Fibroblast of lung (primary cell): ENCODE results near the gene CERK. TPM values are rescaled to one million over a fixed set of nuclear protein-coding genes. Genes with fewer than 3 reads are reported as not detected.
A peak's percentile ranks its signal among the peaks of the same experiment; 100 is the strongest.

Experiments
- DNase-seq, 2 donors: peaks; one replicate each; pipeline versions ENCODE4 v3.0.0 to v3.0.0-alpha.2; 2010; ENCODE audit warnings: low read depth in 2 of 2
- H2AFZ ChIP-seq: 2 replicates; pipeline ENCODE4 v1.5.1; 2012; ENCODE audit warnings: low read length, control low read depth, inconsistent platforms
- H3K27ac ChIP-seq: 2 replicates; pipeline ENCODE4 v1.5.1; 2011; ENCODE audit warnings: low read length, control low read depth; ENCODE audit not compliant: insufficient read depth
- H3K27me3 ChIP-seq: 2 replicates; pipeline ENCODE4 v1.5.1; 2011; ENCODE audit warnings: mild to moderate bottlenecking, low read length; ENCODE audit not compliant: control insufficient read depth, insufficient read depth
- H3K36me3 ChIP-seq: 2 replicates; pipeline ENCODE4 v1.5.1; 2011; ENCODE audit warnings: low read length; ENCODE audit not compliant: control insufficient read depth, insufficient read depth
- H3K4me1 ChIP-seq: 2 replicates; pipeline ENCODE4 v1.5.1; 2011; ENCODE audit warnings: low read length; ENCODE audit not compliant: control insufficient read depth, insufficient read depth; ENCODE audit errors: extremely low read depth
- H3K4me2 ChIP-seq: 2 replicates; pipeline ENCODE4 v1.5.1; 2011; ENCODE audit warnings: low read length, control low read depth; ENCODE audit not compliant: insufficient read depth; ENCODE audit errors: extremely low read depth
- H3K4me3 ChIP-seq, 4 experiments: fragments of 200-600 bp in 1 of 4; sonication (generic) in 1 of 4; replicated peaks in 1 of 4; 2 replicates each; pipeline ENCODE4 v1.5.1; 2011 to 2016; ENCODE audit warnings: low read length in 4 of 4, low read depth in 3 of 4, mild to moderate bottlenecking in 3 of 4, control low read depth in 2 of 4, inconsistent platforms in 1 of 4, mixed read lengths in 1 of 4; ENCODE audit not compliant: insufficient read depth in 1 of 4; ENCODE audit errors: control extremely low read depth in 1 of 4
- H3K79me2 ChIP-seq: 2 replicates; pipeline ENCODE4 v1.5.1; 2012; ENCODE audit warnings: mild to moderate bottlenecking, low read length, inconsistent platforms; ENCODE audit not compliant: control insufficient read depth, insufficient read depth
- H3K9ac ChIP-seq: 2 replicates; pipeline ENCODE4 v1.5.1; 2011; ENCODE audit warnings: mild to moderate bottlenecking, low read length, control low read depth; ENCODE audit not compliant: insufficient read depth
- H3K9me3 ChIP-seq: 2 replicates; pipeline ENCODE4 v1.5.1; 2012; ENCODE audit warnings: low read depth, low read length; ENCODE audit not compliant: control insufficient read depth, insufficient read depth
- H4K20me1 ChIP-seq: 2 replicates; pipeline ENCODE4 v1.5.1; 2011; ENCODE audit warnings: low read length; ENCODE audit not compliant: control insufficient read depth, insufficient read depth; ENCODE audit errors: extremely low read depth
- CTCF ChIP-seq, 2 donors: IDR thresholded peaks in 1 of 2; conservative IDR thresholded peaks in 1 of 2; 1 replicate in 1 of 2; 2 replicates in 1 of 2; pipeline ENCODE4 v1.5.1; 2011 to 2012; ENCODE audit warnings: low read length in 2 of 2, control low read depth in 1 of 2, inconsistent platforms in 1 of 2, low read depth in 1 of 2, mild to moderate bottlenecking in 1 of 2
- EZH2 ChIP-seq: IDR thresholded peaks from 2 replicates; pipeline ENCODE4 v1.5.1; 2012; ENCODE audit warnings: low read length, control low read depth, mild to moderate bottlenecking; ENCODE audit errors: missing control alignments
- polyA plus RNA-seq, 2 donors: library from polyadenylated mRNA; depleted of rRNA in 1 of 2; stranded (reverse) in 1 of 2; unstranded in 1 of 2; fragments of >200 nt; gene quantifications; 2 replicates each; pipeline ENCODE4 v1.2.1, GENCODE V29; 2011 to 2012; ENCODE audit warnings: missing spikeins in 1 of 2
- total RNA-seq: library from RNA; depleted of rRNA; stranded (reverse); fragments of >200 nt; gene quantifications from 2 replicates; pipeline ENCODE4 v1.2.1, GENCODE V29; 2014

The CERK gene
- total and polyA plus RNA-seq, 2 donors (not counting 1 experiment from before 2014, with no cell fraction given), result 19.5 to 24.9 TPM

- H3K9me3 ChIP-seq, result no peaks in the 10 kb centered on the region
- no peaks in the 10 kb centered on the region for H3K27me3 ChIP-seq
- no peak overlapping the region for H3K4me2 ChIP-seq
- H3K9ac ChIP-seq, result no peak overlapping the region
- H3K36me3 ChIP-seq, result no peaks in the 10 kb centered on the region
- H4K20me1 ChIP-seq, result no peaks in the 10 kb centered on the region
- H3K4me3 ChIP-seq, result no peak overlapping the region
- TF ChIP-seq EZH2 (no peak), CTCF (conservative IDR thresholded peaks at IDR 0.05 in 1 of 2, IDR thresholded peaks at IDR 0.05 in 1 of 2; ENCODE audit: low read depth in 1 of 2, low read length in 2 of 2) (no peak)
- H2AFZ ChIP-seq, result no peak overlapping the region
- H3K4me1 ChIP-seq, result no peaks in the 10 kb centered on the region
- H3K27ac ChIP-seq, result no peak overlapping the region
- no peak for DNase-seq
- H3K79me2 ChIP-seq, result no peaks in the 10 kb centered on the region
Observed at GRCh38 chr22:46663001-46663400, 75.1 kb downstream of the CERK start.

GRCh38 chr22:46662226-46662625 is 75.8 kb downstream of the CERK start:
- Histone ChIP-seq H3K4me1 (no peaks in the 10 kb centered on the region), H3K79me2 (no peaks in the 10 kb centered on the region), H3K4me2 (no peak overlapping the region), H3K9ac (no peak overlapping the region), H4K20me1 (no peaks in the 10 kb centered on the region), H2AFZ (no peak overlapping the region), H3K9me3 (no peaks in the 10 kb centered on the region), H3K27me3 (no peaks in the 10 kb centered on the region), H3K4me3 (no peak overlapping the region), H3K27ac (no peak overlapping the region), H3K36me3 (no peaks in the 10 kb centered on the region)
- no peak for DNase-seq
- no peak for TF ChIP-seq CTCF (conservative IDR thresholded peaks at IDR 0.05 in 1 of 2, IDR thresholded peaks at IDR 0.05 in 1 of 2; ENCODE audit: low read depth in 1 of 2, low read length in 2 of 2)
- TF ChIP-seq EZH2, result no peak

- H3K36me3 ChIP-seq, result no peaks in the 10 kb centered on the region
- H3K79me2 ChIP-seq, result no peaks in the 10 kb centered on the region
- no peaks in the 10 kb centered on the region for H3K27me3 ChIP-seq
- no peaks in the 10 kb centered on the region for H3K9me3 ChIP-seq
- no peak overlapping the region for H3K27ac ChIP-seq
- H4K20me1 ChIP-seq, result no peaks in the 10 kb centered on the region
- no peak for TF ChIP-seq EZH2
- TF ChIP-seq CTCF (conservative IDR thresholded peaks at IDR 0.05 in 1 of 2, IDR thresholded peaks at IDR 0.05 in 1 of 2; ENCODE audit: low read depth in 1 of 2, low read length in 2 of 2), result no peak
- H2AFZ ChIP-seq, result no peak overlapping the region
- no peak overlapping the region for H3K9ac ChIP-seq
- no peaks in the 10 kb centered on the region for H3K4me1 ChIP-seq
- no peak overlapping the region for H3K4me3 ChIP-seq
- H3K4me2 ChIP-seq, result no peak overlapping the region
- peak; percentile 62 to 69 for DNase-seq
Observed at GRCh38 chr22:46661221-46661851, 76.7 kb downstream of the CERK start.
